Cardiac septum (tissue), 1 donor: ENCODE data around the gene SRSF1. TPM values are rescaled to one million over a fixed set of nuclear protein-coding genes. Genes with fewer than 3 reads are reported as not detected.
"Not testable (repeated sequence)": the region's sequence is repeated elsewhere in the genome, so short reads cannot be mapped to it uniquely, and the experiment has no call there.

Experiments used
- DNase-seq: peaks from one replicate; pipeline ENCODE4 v3.0.0-alpha.2; 2020; ENCODE audit warnings: low spot score
- intact Hi-C: fragments of 100-400 bp; cut with DNase I; formaldehyde crosslinking; loops from one replicate; pipeline ENCODE4 v1.14.0; 2022
- total RNA-seq: library from RNA; stranded (reverse); fragmentation: NEBNext Ultra II Directional; extraction: Animal tissue kit (Norgen Biotek cat#: 25700); gene quantifications from one replicate; pipeline ENCODE4 v1.2.1, GENCODE V29; 2021
- donor health status: DM: no; HTN: no; CAD: no.

SRSF1 gene
- total RNA-seq, 1 donor from 2014 or later = 105 TPM

- intact Hi-C loops = no loop called here
- DNase-seq = no peak
Measured at GRCh38 chr17:57975044-57975443, 32.0 kb downstream of the SRSF1 start.

DNA sequence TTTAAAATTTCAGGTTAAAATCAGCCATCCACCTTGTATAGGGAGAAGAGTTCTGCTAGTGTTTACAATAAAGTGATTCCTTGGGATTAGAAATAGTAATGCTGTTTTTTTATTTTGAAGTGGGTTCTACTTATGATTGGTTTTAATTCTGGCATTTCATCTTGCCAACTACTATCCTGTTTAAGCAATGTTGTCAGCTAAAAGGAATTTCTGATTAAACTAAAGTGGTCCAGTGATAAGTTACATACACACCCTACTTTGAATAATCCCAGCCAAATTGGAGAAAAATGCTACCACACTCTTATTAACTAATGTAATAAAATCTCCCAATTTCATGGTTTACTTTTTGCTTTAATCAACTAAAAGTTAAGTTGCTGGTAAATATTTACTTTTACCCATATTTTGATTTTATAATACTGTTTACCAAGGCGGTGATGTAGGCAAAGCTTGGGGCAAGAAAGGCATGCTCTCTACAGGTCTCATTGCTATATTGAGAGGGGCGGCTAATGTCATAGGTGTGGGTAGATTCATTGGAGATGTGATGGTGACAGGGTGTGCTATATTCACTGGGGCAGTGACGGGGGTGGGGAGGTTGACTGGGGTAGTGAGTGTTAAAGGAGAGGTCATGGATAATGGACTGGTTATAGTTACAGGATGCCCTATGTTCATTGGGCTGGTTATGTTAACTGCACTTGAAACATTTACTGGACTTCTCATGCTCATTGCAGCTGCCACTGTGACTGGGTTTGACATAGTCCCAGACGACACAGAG, 32.8 kb downstream of the SRSF1 start:
- intact Hi-C loops, DNase-seq: not testable (repeated sequence)

DNA sequence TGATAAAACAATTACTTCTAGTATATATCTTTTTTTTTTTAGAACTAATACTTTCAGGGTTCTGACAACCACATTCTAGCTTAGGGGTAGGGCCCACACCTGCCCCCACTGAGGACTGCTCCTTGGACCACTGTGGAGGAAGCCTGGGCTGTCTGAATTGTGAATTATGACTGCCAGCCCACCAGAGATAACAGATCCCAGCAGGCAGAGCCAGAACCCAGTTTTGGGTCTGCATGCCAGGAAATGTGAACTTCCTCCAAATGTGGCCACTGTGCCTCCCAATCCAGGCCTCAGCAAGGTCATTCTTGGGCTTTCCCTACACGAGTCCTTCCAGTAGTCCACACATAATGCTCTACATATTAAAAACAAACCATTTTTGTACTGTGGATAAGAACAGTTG, 34.9 kb downstream of the SRSF1 start:
- intact Hi-C loops = no loop called here
- no peak for DNase-seq

DNA sequence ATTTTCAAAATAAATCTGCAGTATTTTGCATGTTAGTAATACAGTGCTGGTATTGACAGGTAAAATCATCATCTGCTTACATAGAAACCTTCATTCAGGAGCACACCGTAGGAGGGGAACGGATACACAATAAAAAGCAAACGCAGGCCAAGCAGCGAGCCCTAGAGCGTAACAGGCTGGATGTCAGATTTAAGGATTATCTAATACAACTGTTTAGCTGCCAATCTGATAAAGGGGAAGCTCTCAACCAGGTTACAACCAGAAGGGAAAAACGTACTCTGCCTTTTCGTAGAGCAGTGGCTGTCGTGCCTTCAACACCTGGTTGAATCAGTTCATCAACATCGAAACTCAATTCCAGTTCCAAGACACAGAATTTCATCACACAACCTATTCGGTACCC, 35.5 kb downstream of the SRSF1 start:
- intact Hi-C loops = no loop called here
- DNase-seq = no peak

DNA sequence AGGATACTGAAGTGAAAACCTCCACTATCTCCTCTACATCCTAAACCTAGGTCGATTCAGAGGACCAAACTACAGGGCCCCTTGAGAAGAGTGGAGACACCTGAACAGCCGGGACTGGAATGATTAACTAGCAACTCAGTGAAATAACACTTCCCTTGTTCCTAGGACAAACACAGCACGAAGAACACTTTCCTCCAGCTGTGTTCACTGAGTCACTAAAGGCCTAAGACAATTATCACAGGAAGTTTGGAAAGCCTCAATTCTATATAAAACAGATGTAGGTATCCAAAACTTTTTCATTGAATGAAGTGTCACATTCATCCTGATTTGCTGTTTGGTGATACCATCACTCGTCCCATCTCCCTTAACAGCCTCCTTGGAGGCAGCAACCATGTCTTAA, 36.3 kb downstream of the SRSF1 start:
- intact Hi-C loops = no loop called here

DNA sequence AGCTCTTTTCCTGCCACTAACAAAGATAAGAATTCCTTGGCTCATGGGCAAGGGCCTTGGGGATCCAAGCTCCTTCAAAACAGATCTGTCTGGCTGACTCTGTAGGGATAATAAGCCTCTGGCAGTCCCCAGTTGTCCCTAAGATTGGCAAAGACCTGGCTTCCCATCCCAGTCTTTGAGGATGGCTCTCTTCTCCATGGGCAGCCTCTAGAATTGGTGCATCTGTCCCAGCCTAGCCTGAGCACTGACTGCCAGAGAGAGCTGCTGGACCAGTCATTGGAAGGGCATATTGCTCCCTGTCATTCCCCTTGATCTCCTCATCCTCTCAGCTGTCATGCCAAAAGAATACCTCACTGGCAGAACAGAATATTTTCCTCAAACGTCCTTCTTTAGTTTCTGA, 38.6 kb downstream of the SRSF1 start:
- intact Hi-C loops = no loop called here
- DNase-seq = no peak

More for the DNA sequence above, 36.3 kb downstream of the SRSF1 start:
- DNase-seq = no peak

DNA sequence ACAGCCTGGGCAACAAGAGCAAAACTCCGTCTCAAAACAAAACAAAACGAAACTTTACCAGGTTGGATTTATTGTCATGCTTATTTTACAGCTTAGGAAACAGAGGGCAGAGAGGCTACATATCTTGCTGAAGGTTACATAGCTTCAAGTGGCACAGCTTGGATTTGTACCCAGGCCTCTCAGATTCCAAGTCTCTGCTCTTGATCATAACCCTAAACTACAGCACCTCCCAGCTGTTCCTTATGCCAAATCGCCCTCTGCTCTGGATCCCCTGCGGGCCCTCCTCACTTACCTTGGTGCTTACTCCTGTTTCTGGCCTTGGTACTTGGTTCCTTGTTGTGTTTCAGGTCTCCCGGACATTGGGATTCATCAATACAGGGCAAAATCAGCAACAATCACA, 40.2 kb downstream of the SRSF1 start:
- no peak for DNase-seq
- intact Hi-C loops = no loop called here

DNA sequence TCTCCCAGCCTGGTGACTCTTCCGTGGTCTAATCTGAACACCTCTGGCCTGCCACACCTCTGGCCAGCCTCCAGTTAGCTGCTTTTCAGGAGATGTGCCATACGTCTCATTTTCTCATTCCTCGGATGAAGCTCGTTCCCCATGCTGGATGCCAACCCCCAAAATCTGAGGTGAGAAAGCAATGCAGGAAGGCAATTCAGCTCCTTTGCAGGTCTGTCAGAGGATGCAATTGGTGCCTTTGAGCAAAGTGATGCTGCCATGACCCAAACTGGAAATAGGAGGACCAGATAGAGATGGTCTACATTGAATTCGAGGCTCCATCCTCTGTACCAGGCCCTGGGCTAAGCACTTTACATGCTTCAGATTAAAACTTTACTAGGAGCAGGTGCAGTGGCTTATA, 40.8 kb downstream of the SRSF1 start:
- intact Hi-C loops = no loop called here
- DNase-seq = no peak

- DNase-seq = no peak
- intact Hi-C loops = no loop called here
Measured at GRCh38 chr17:57965521-57966160, 41.4 kb downstream of the SRSF1 start.

GRCh38 chr17:57963149-57963511, 43.9 kb downstream of the SRSF1 start:
- intact Hi-C loops = no loop called here
- no peak for DNase-seq

DNA sequence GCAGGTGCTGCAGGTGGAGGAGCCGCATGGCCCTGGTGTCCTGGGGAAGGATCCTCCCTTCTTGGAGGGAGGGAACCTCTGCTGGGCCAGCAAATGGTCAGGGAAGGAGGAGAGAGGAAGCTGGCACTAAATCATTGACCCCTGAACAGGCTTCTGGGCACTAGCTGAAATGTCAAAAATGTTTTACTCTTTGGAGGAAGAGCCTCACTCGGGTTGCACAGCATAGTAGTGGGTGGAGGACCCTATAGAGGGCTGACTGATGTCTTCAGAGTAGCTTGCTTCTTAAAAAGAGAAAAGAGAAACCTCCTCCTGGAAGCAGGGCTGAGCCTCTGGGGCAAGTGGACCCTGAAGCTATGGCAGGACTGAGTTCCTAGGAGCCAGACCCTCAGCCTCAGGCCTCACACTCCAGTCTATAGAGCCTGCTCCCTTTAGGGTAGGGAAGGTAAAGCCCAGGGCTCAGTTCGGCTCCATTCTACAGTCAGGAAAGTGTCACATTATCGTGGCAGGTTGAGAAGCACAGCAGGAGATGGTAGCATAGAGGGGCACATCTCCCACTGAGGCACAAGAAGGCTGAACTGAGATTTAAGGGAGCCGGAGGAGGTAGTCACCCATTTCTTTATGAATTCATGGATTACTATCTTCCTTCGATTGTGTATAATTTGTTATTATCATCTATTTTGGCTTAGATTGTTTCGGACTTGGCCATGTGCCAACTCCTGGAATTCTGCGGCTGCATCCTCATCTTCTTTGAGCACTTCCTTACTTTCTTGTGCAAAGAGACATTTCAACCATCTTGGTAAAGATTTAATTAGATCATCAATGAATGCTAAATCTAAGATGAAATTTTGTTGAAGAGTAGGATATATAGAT, 44.5 kb downstream of the SRSF1 start:
- no peak for DNase-seq
- intact Hi-C loops = no loop called here

GRCh38 chr17:57959929-57960328, 47.1 kb downstream of the SRSF1 start:
- intact Hi-C loops = no loop called here

DNA sequence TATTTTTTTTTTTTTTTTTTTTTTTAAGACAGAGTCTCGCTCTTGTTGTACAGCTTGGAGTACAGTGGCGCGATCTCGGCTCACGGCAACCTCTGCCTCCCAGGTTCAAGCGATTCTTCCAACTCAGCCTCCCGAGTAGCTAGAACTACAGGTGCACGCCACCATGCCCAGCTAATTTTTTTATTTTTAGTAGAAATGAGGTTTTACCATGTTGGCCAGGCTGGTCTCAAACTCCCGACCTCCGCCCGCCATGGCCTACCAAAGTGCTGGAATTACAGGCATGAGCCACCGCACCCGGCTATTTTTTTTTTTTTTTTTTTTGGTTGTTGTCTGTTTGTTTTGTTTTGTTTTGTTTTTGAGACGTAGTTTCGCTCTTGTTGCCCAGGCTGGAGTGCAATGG, 48.7 kb downstream of the SRSF1 start:
- DNase-seq, intact Hi-C loops: not testable (repeated sequence)

More at GRCh38 chr17:57959929-57960328, 47.1 kb downstream of the SRSF1 start:
- no peak for DNase-seq

DNA sequence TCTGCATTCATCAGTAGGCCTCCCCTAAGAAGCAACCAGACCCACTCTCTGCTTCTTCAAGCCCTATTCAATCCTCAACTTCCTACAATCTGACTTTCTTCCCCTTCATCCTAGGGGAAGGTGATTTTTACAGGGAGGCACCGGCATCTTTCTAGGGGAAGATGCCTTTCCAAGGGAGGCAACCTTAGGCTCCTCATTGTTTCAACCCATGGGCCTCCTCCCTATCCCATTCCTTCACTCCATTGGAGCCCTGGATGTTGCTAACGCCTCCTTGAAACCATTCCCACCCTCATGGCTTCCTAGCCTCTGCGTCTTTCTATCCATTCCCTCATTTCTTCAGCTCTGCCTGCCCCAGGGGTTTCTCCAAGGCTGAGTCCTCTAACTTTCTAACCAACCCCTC, 49.2 kb downstream of the SRSF1 start:
- intact Hi-C loops = no loop called here
- DNase-seq = no peak

DNA sequence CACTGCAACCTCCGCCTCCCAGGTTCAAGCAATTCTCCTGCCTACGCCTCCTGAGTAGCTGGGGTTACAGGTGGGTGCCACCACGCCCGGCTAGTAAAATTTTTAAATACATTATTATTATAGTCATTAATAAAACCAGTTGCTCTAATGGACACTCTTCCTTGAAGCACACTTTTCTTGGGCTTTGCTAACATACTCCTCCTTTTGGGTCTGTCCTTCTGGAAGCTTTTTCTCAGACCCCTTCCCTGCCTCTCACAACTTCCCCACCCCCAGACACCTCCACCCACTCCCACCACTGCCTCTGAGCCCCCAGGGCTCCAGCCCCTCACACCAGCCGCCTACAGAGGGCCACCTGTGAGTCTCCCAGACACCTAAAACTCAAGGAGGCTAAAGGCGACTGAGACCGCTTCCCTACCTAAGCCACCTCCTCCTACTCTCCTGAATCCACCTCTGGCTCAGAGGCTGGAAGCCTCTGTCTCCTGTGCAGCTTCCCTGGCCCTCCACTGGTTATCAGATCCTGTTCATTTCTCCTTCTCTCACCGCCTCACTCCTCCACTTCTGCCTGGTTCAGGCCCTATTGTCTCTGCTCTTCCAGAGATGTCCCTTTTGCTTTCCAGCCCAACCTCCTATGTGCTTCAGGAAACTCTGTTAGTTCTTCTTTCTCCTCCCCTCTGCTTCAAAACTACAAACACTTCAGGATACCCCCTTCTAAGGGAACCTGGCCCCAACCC, 49.8 kb downstream of the SRSF1 start:
- intact Hi-C loops = no loop called here
- no peak for DNase-seq

DNA sequence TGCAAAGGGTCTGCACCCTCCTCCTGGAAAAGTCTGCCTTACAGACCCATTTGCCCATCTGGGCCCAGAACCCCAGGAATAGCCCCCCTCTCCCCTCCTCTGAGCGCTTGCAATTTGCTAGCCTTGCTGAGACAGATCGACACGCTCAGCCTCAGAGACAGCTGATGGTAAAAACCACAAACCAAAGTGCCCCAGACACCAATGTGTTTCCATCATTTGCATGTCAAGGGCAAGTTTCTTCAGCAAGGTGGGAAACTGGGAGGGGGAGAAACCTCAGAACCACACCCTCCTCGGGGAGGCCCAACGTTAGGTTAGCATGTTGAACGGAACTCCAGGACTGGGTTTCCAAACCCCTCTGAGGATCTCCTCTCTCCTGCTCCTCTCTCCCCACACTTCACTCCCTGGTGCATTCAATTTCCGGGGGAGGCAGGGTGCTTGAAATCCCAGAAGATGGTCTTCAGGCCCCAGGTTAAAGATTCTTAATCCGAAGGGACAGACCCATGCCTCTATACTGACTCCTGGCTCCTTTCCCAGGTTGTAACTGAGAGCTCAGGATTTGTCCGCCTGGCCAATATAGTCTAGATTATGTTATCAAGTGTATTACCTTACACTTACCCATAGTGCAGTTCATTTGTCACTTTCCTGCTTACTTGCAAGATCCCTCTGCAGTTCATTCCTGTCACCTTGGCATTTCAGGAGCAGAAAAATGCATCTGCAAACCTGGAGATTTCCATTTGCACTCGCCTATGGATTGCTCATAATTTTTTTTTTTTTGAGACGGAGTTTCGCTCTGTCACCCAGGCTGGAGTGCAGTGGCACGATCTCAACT, 50.5 kb downstream of the SRSF1 start:
- no peak for DNase-seq
- intact Hi-C loops = no loop called here

DNA sequence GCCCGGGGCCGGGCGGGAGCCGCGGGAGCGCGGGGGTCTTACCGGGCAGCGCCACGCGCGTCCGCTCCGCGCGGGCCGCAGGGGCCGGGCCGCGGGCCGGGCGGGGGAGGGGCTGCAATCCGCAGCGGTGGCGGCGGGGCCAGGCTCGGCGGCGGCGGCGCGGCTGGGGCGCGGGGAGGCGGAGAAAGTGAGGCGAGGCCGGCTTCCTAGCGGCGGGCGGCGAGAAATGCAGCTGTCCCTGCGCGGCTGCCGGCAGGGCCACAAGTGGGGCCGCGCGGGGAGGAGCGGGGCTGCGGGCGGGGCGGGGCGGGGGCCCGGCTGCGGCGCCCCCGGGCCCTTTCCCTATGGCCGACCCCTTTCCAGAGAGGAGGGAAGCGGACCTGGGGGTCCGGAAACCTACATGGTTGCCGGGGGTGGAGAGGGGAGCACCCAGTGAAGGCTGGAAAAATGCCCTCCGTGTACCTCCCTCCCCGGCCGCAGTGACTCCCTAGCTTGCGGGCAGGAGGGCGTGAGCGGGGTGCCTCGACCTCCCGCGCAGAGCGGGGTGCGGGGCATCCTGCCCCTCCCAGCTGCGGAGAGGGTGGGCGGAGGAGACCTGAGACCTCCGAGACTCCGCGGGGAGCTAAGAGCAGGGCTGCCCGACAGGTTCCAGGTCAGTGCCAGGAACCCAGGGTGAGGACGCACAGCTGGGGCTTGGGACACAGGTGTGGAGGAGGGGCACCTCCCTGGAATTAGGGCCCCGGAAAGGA, 51.7 kb downstream of the SRSF1 start, which contains the start of gene CUEDC1:
TSS of gene CUEDC1 (minus strand) at position 230 of the 749 bp plus-strand sequence. CDS start 69,848 bp downstream, outside the sequence.
- intact Hi-C loops = loop anchor here (2.0 kb wide), 1 partner anchor 33 kb away; the partner anchor contains the start of gene VEZF1
- peak; percentile 92 for DNase-seq
